Caco-2 (cell line): ENCODE measurements around the gene CNIH3. TPM values are rescaled to one million over a fixed set of nuclear protein-coding genes. Genes with fewer than 3 reads are reported as not detected.

Experiments used
- BruUV-seq: library from RNA; stranded (reverse); fragments of 400-500 nt; replicated peaks from 2 replicates; lab custom pipeline; 2021; lab: Mats Ljungman, UMichigan
- CTCF ChIA-PET: fragments of 300-600 bp; sonication (Branson Sonifier 250); formaldehyde crosslinking; loops from one replicate; lab custom pipeline; 2022; ENCODE audit warnings: antibody characterized with exemption; lab: Charles Lee
- POLR2A ChIA-PET: fragments of 300-600 bp; sonication (Branson Sonifier 250); formaldehyde crosslinking; loops from one replicate; lab custom pipeline; 2022; ENCODE audit warnings: antibody characterized with exemption; lab: Charles Lee
- DNase-seq, 2 experiments: peaks; one replicate each; pipeline versions ENCODE4 v3.0.0 to v3.0.0-alpha.2; 2020 to 2022
- H3K27me3 ChIP-seq: replicated peaks from 2 replicates; pipeline ENCODE4 v1.6.0; 2011; ENCODE audit warnings: low read length; ENCODE audit not compliant: control insufficient read depth, insufficient read depth
- H3K36me3 ChIP-seq: 2 replicates; pipeline ENCODE4 v1.5.1; 2011; ENCODE audit warnings: low read length; ENCODE audit not compliant: control insufficient read depth, insufficient read depth
- H3K4me1 ChIP-seq: fragments of 250-450 bp; sonication (Bioruptor Pico); 2 replicates; pipeline ENCODE4 v1.5.1; 2020; ENCODE audit warnings: mild to moderate bottlenecking
- H3K4me3 ChIP-seq: 2 replicates; pipeline ENCODE4 v1.5.1; 2011; ENCODE audit warnings: low read depth, mild to moderate bottlenecking, control low read depth, low read length
- H3K9me3 ChIP-seq: fragments of 250-450 bp; sonication (Bioruptor Pico); 2 replicates; pipeline ENCODE4 v1.5.1; 2020; ENCODE audit warnings: mild to moderate bottlenecking, moderate library complexity
- H3K27ac Mint-ChIP-seq: one replicate; pipeline ENCODE4 v1.8.0; 2022; ENCODE audit warnings: mixed read lengths; ENCODE audit not compliant: unreplicated experiment
- H3K27me3 Mint-ChIP-seq: one replicate; pipeline ENCODE4 v1.8.0; 2022; ENCODE audit warnings: mixed read lengths; ENCODE audit not compliant: insufficient read depth, unreplicated experiment
- H3K36me3 Mint-ChIP-seq: one replicate; pipeline ENCODE4 v1.8.0; 2022; ENCODE audit warnings: mild to moderate bottlenecking, mixed read lengths; ENCODE audit not compliant: insufficient read depth, unreplicated experiment
- H3K4me1 Mint-ChIP-seq: one replicate; pipeline ENCODE4 v1.8.0; 2022; ENCODE audit warnings: low read depth, mixed read lengths; ENCODE audit not compliant: unreplicated experiment
- H3K4me3 Mint-ChIP-seq: one replicate; pipeline ENCODE4 v1.8.0; 2022; ENCODE audit warnings: mild to moderate bottlenecking, moderate library complexity, mixed read lengths; ENCODE audit not compliant: unreplicated experiment
- H3K9me3 Mint-ChIP-seq: one replicate; pipeline ENCODE4 v1.8.0; 2022; ENCODE audit warnings: mixed read lengths; ENCODE audit not compliant: unreplicated experiment
- CTCF ChIP-seq, 2 experiments: fragments of 200-600 bp in 1 of 2; IDR thresholded peaks; 1 replicate in 1 of 2; 2 replicates in 1 of 2; pipeline versions ENCODE4 v1.5.1 to v1.8.0; 2011 to 2022; ENCODE audit warnings: antibody characterized with exemption in 1 of 2, control low read depth in 1 of 2, inconsistent platforms in 1 of 2, low read depth in 1 of 2, low read length in 1 of 2, mild to moderate bottlenecking in 1 of 2, moderate library complexity in 1 of 2; ENCODE audit not compliant: insufficient read depth in 1 of 2, severe bottlenecking in 1 of 2, unreplicated experiment in 1 of 2
- intact Hi-C: fragments of 100-400 bp; cut with micrococcal nuclease; formaldehyde crosslinking; loops from one replicate; pipeline ENCODE4 v1.10.0; 2022; ENCODE audit not compliant: unreplicated experiment
- total RNA-seq: library from RNA; stranded (reverse); gene quantifications from 2 replicates; pipeline ENCODE4 v1.2.3, GENCODE V29; 2022

CNIH3 gene
- total RNA-seq, 1 experiment from 2014 or later = 2.2 TPM

- Mint-ChIP-seq H3K27me3 (peaks cover 8% of the 10 kb centered on the region), H3K36me3 (no peaks in the 10 kb centered on the region), H3K4me1 (peaks cover 10% of the 10 kb centered on the region), H3K4me3 (no peak overlapping the region), H3K9me3 (peaks cover 8% of the 10 kb centered on the region), H3K27ac (no peak overlapping the region)
- BruUV-seq = no TSS peak
- H3K4me1 ChIP-seq = peaks cover 7% of the 10 kb centered on the region; the same call in 1 of the 2 replicates
- H3K36me3 ChIP-seq = no peaks in the 10 kb centered on the region
- H3K27me3 ChIP-seq = no peaks in the 10 kb centered on the region
- no peak for TF ChIP-seq CTCF (IDR thresholded peaks at IDR 0.05; ENCODE audit: insufficient read depth in 1 of 2, low read depth in 1 of 2, low read length in 1 of 2, severe bottlenecking in 1 of 2, unreplicated experiment in 1 of 2)
- intact Hi-C loops = no loop called here
- POLR2A ChIA-PET = no interaction called here
- H3K4me3 ChIP-seq = no peak overlapping the region
- H3K9me3 ChIP-seq = no peaks in the 10 kb centered on the region
- CTCF ChIA-PET = no interaction called here
- DNase-seq = no peak
Observed at GRCh38 chr1:224769452-224770335, 153.6 kb downstream of the CNIH3 start.

- CTCF ChIA-PET = no interaction called here
- H3K27ac Mint-ChIP-seq = no peak overlapping the region
- no peaks in the 10 kb centered on the region for H3K9me3 ChIP-seq
- H3K4me3 ChIP-seq = no peak overlapping the region
- no peak overlapping the region for H3K4me3 Mint-ChIP-seq
- H3K9me3 Mint-ChIP-seq = peaks cover 8% of the 10 kb centered on the region
- no peak for DNase-seq
- H3K27me3 Mint-ChIP-seq = peaks cover 8% of the 10 kb centered on the region
- H3K4me1 ChIP-seq = peaks cover 7% of the 10 kb centered on the region; the same call in 1 of the 2 replicates
- no peaks in the 10 kb centered on the region for H3K36me3 Mint-ChIP-seq
- POLR2A ChIA-PET = no interaction called here
- H3K36me3 ChIP-seq = no peaks in the 10 kb centered on the region
- no peaks in the 10 kb centered on the region for H3K27me3 ChIP-seq
- BruUV-seq = no TSS peak
- TF ChIP-seq CTCF (IDR thresholded peaks at IDR 0.05; ENCODE audit: insufficient read depth in 1 of 2, low read depth in 1 of 2, low read length in 1 of 2, severe bottlenecking in 1 of 2, unreplicated experiment in 1 of 2) = no peak
- intact Hi-C loops = no loop called here
- peaks cover 10% of the 10 kb centered on the region for H3K4me1 Mint-ChIP-seq
Observed at GRCh38 chr1:224770336-224770693, 154.2 kb downstream of the CNIH3 start.

- Mint-ChIP-seq H3K27ac (no peak overlapping the region), H3K4me3 (no peak overlapping the region), H3K9me3 (peaks cover 8% of the 10 kb centered on the region), H3K4me1 (peaks cover 10% of the 10 kb centered on the region), H3K27me3 (peaks cover 8% of the 10 kb centered on the region), H3K36me3 (no peaks in the 10 kb centered on the region)
- CTCF ChIA-PET = no interaction called here
- no peaks in the 10 kb centered on the region for H3K36me3 ChIP-seq
- no peak for TF ChIP-seq CTCF (IDR thresholded peaks at IDR 0.05; ENCODE audit: insufficient read depth in 1 of 2, low read depth in 1 of 2, low read length in 1 of 2, severe bottlenecking in 1 of 2, unreplicated experiment in 1 of 2)
- peaks cover 7% of the 10 kb centered on the region; the same call in 1 of the 2 replicates for H3K4me1 ChIP-seq
- no peak overlapping the region for H3K4me3 ChIP-seq
- DNase-seq = no peak
- no peaks in the 10 kb centered on the region for H3K9me3 ChIP-seq
- intact Hi-C loops = no loop called here
- BruUV-seq = no TSS peak
- POLR2A ChIA-PET = no interaction called here
- H3K27me3 ChIP-seq = no peaks in the 10 kb centered on the region
Observed at GRCh38 chr1:224773646-224774045, 157.5 kb downstream of the CNIH3 start.
